OCI-LY3 (cell line): ENCODE results near the gene LEO1.

Experiments
- H2AFZ ChIP-seq: fragments of 200-600, 300-600 bp; shearing (Covaris generic); 2 replicates; pipeline ENCODE4 v1.6.0; 2014; ENCODE audit warnings: antibody characterized with exemption, low read depth, low read length
- H3K27ac ChIP-seq: fragments of 200-600, 300-600 bp; sonication (generic); 2 replicates; pipeline ENCODE4 v1.5.1; 2014; ENCODE audit warnings: mild to moderate bottlenecking, low read length, moderate library complexity, mixed read lengths
- H3K27me3 ChIP-seq: fragments of 200-600, 300-600 bp; sonication (generic); 2 replicates; pipeline ENCODE4 v1.6.1; 2014; ENCODE audit warnings: low read depth, low read length, mixed read lengths
- H3K36me3 ChIP-seq: fragments of 200-600, 300-600 bp; sonication (generic); replicated peaks from 2 replicates; pipeline ENCODE3; 2014; ENCODE audit warnings: low read depth, low read length, mixed read lengths
- H3K4me1 ChIP-seq: fragments of 300-600, 200-600 bp; sonication (generic); 2 replicates; pipeline ENCODE4 v1.6.1; 2014; ENCODE audit warnings: low read length, mixed read lengths
- H3K4me2 ChIP-seq: fragments of 200-600, 300-600 bp; sonication (generic); 2 replicates; pipeline ENCODE4 v1.6.1; 2014; ENCODE audit warnings: low read length, mixed read lengths
- H3K4me3 ChIP-seq: fragments of 300-600, 200-600 bp; sonication (generic); 2 replicates; pipeline ENCODE4 v1.5.1; 2014; ENCODE audit warnings: antibody characterized with exemption, mild to moderate bottlenecking, low read length, moderate library complexity
- H3K79me2 ChIP-seq: fragments of 300-600, 200-600 bp; shearing (Covaris generic); 2 replicates; pipeline ENCODE4 v1.6.1; 2014; ENCODE audit warnings: mild to moderate bottlenecking, low read length, mixed read lengths
- H3K9ac ChIP-seq: fragments of 300-600, 200-600 bp; shearing (Covaris generic); 2 replicates; pipeline ENCODE4 v1.6.0; 2014; ENCODE audit warnings: mild to moderate bottlenecking, low read length, moderate library complexity
- H3K9me3 ChIP-seq: fragments of 200-600, 300-600 bp; shearing (Covaris generic); 2 replicates; pipeline ENCODE4 v1.6.1; 2014; ENCODE audit warnings: low read length, mixed read lengths; ENCODE audit not compliant: insufficient read depth
- H4K20me1 ChIP-seq: fragments of 200-600, 300-600 bp; sonication (generic); 2 replicates; pipeline ENCODE4 v1.6.1; 2016; ENCODE audit warnings: low read length, mixed read lengths; ENCODE audit not compliant: insufficient read depth
- CTCF ChIP-seq: fragments of 200-600, 300-600 bp; sonication (generic); IDR thresholded peaks from 2 replicates; pipeline ENCODE4 v1.5.1; 2014; ENCODE audit warnings: antibody characterized with exemption, low read length, low read depth
- EZH2phosphoT487 ChIP-seq: fragments of 200-600 bp; shearing (Covaris generic); IDR thresholded peaks from 2 replicates; pipeline ENCODE4 v1.6.1; 2018; ENCODE audit warnings: antibody characterized with exemption, mixed run types, low read depth

LEO1 gene

GRCh38 chr15:52010633-52011595, 39.3 kb upstream of the LEO1 start:
- H3K4me2 ChIP-seq, result peak overlapping the region; percentile 49
- H3K79me2 ChIP-seq, result no peaks in the 10 kb centered on the region
- no peak overlapping the region for H3K9ac ChIP-seq
- 0 out of 2 replicates have a peak overlapping the region, but pooled peaks have one; percentile 7 for H3K4me3 ChIP-seq
- no peak for TF ChIP-seq EZH2phosphoT487
- H3K36me3 ChIP-seq, result no peaks in the 10 kb centered on the region
- H2AFZ ChIP-seq, result peak overlapping the region; percentile 10; the same call in 1 of the 2 replicates
- H3K27me3 ChIP-seq, result no peaks in the 10 kb centered on the region
- H3K27ac ChIP-seq, result peak overlapping the region; percentile 11; the same call in 1 of the 2 replicates
- no peaks in the 10 kb centered on the region for H4K20me1 ChIP-seq
- H3K9me3 ChIP-seq, result no peaks in the 10 kb centered on the region
- peaks cover 75% of the 10 kb centered on the region for H3K4me1 ChIP-seq

DNA sequence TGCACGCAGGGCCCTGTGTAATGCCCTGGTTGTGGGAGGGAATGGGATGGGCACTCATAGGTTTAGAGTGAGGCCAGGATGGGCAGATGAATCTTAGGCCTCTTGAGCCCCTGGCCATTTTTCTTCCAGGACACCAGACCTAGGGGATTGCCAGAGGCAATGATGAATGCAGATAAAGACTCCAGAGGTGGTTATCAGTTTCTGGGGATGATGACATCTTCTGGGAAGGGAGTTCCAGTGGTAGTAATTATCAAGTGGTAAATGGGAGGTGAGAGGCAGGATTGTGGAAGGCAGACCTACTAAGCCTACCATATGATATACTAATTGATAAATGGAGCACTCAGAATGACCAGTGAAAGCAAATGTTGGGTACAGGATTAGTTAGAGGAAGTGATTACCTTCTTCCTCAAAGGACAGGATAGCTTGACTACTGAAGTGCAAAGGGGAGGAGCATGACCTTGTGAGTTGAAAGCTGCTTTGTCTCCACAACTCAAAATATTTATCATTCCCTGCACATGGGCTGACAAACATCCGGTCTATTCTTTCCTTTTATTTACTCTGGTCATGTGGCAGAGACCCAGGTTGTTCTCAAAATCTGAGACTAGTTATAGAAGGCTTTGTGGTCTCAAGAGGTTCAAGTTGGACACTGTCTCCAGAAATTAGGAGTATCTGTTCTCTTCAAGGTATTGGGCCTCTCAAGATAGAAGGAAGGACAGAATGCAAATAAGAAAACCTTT, 37.3 kb upstream of the LEO1 start:
- peak overlapping the region; percentile 74 for H3K4me2 ChIP-seq
- TF ChIP-seq CTCF, result no peak
- no peak for TF ChIP-seq EZH2phosphoT487
- H3K27ac ChIP-seq, result peak overlapping the region; percentile 96

DNA sequence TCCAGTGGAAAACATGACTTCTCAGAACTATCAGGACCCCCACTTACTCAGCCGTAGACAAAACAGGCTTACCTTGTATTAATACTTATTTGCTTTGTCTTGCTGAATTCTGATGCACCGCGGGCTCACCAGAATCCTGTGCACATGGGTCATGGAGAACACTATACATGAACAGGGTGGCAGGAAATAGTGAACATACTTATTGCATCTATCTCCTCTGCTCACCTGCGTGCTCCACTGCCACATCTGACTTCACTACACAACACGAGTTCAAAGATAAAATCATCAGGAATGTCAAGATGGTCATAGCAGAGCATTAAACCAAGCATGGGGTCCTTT, 36.8 kb upstream of the LEO1 start:
- H3K27me3 ChIP-seq, result no peaks in the 10 kb centered on the region
- no peaks in the 10 kb centered on the region for H4K20me1 ChIP-seq
- peak overlapping the region; percentile 96 for H3K27ac ChIP-seq
- H3K79me2 ChIP-seq, result 0 out of 2 replicates have a peak, but pooled peaks cover 4% of the 10 kb centered on the region
- TF ChIP-seq CTCF (no peak), EZH2phosphoT487 (no peak)
- H3K4me2 ChIP-seq, result peak overlapping the region; percentile 74
- peak overlapping the region; percentile 75 for H3K9ac ChIP-seq
- peak overlapping the region; percentile 40 for H3K4me3 ChIP-seq
- H3K4me1 ChIP-seq, result peaks cover 92% of the 10 kb centered on the region
- no peaks in the 10 kb centered on the region for H3K36me3 ChIP-seq
- no peaks in the 10 kb centered on the region for H3K9me3 ChIP-seq
- peak overlapping the region; percentile 5 for H2AFZ ChIP-seq

More for the DNA sequence above, 37.3 kb upstream of the LEO1 start:
- no peaks in the 10 kb centered on the region for H3K36me3 ChIP-seq
- no peaks in the 10 kb centered on the region for H4K20me1 ChIP-seq
- no peaks in the 10 kb centered on the region for H3K27me3 ChIP-seq
- peak overlapping the region; percentile 40 for H3K4me3 ChIP-seq
- H3K9me3 ChIP-seq, result no peaks in the 10 kb centered on the region
- peak overlapping the region; percentile 75 for H3K9ac ChIP-seq
- 0 out of 2 replicates have a peak, but pooled peaks cover 4% of the 10 kb centered on the region for H3K79me2 ChIP-seq
- H2AFZ ChIP-seq, result peak overlapping the region; percentile 5; the same call in 1 of the 2 replicates
- peaks cover 92% of the 10 kb centered on the region for H3K4me1 ChIP-seq

GRCh38 chr15:52006702-52007340, 35.2 kb upstream of the LEO1 start:
- H2AFZ ChIP-seq, result peak overlapping the region; percentile 12; the same call in 1 of the 2 replicates

More at GRCh38 chr15:52006702-52007340, 35.2 kb upstream of the LEO1 start:
- H3K36me3 ChIP-seq, result peaks cover 4% of the 10 kb centered on the region
- no peaks in the 10 kb centered on the region for H3K27me3 ChIP-seq
- H4K20me1 ChIP-seq, result no peaks in the 10 kb centered on the region
- H3K4me3 ChIP-seq, result peak overlapping the region; percentile 41
- peak overlapping the region; percentile 96 for H3K27ac ChIP-seq
- H3K9me3 ChIP-seq, result no peaks in the 10 kb centered on the region; the same call in 1 of the 2 replicates
- TF ChIP-seq EZH2phosphoT487 (no peak), CTCF (no peak)
- H3K4me1 ChIP-seq, result peaks cover 80% of the 10 kb centered on the region
- 0 out of 2 replicates have a peak, but pooled peaks cover 4% of the 10 kb centered on the region for H3K79me2 ChIP-seq
- peak overlapping the region; percentile 74 for H3K4me2 ChIP-seq
- peak overlapping the region; percentile 75 for H3K9ac ChIP-seq
